Pulmonary artery endothelial cell (primary cell): ENCODE results near the gene NPPC. TPM values are rescaled to one million over a fixed set of nuclear protein-coding genes. Genes with fewer than 3 reads are reported as not detected.
"Not testable (repeated sequence)": the region's sequence is repeated elsewhere in the genome, so short reads cannot be mapped to it uniquely, and the experiment has no call there.

Source experiments
- DNase-seq: peaks from one replicate; pipeline ENCODE4 v3.0.0-alpha.2; 2011; ENCODE audit warnings: low read depth, low spot score
- total RNA-seq: library from RNA; depleted of rRNA; stranded (reverse); fragments of >200 nt; gene quantifications from 2 replicates; pipeline ENCODE4 v1.2.3, GENCODE V29; 2014

The NPPC gene, protein sequence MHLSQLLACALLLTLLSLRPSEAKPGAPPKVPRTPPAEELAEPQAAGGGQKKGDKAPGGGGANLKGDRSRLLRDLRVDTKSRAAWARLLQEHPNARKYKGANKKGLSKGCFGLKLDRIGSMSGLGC
- total RNA-seq, result not detected in 2 replicates

DNA sequence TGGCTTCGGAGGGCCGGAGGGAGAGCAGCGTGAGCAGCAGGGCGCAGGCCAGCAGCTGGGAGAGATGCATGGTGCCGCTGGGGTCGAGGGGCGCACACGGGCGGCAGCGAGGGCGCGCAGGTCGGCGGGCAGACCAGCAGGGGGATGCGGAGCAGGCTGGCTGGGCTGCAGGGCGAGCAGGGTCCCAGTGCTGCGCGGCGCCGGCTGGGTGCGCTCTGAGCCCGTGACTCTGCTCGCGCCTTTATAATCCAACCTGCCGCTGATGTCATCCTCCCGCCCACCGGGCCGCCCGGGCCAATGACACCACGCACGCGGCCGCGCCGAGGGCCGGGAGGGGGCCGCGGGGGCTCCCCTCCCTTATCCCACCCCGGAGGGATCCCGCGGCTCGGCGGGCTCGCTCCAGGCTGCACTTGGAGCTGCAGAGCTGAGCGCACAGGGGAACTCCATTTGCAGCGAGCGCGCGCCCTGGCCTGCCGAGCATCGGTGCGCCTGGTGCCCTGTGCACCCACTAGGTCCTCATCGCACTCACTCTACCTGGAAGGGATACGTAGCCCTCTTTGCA lies at the start of gene NPPC:
Gene NPPC, minus strand, starts transcription at position 217 of the 562 bp plus-strand sequence. Its CDS starts 147 bp downstream, at position 70.
- no peak for DNase-seq

DNA sequence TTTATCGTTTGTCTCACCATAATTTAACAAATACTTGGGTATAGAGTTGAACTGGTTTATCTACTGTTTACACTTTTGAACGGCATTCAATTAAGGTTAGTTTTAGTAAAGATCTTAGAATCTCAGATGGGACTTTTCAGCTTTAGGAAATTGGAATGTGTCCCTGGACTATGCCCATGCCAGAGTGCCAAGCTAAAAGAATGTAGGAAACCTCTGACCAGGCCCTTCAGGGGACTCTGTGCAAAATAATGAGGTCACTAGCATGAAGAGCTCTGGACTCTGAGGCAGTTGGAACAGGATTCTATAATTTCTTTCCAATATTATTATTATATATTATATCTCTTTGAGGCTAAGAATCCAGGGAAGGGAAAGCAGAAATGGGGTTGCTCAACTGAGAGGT lies 48.8 kb upstream of the NPPC start:
- no peak for DNase-seq

DNA sequence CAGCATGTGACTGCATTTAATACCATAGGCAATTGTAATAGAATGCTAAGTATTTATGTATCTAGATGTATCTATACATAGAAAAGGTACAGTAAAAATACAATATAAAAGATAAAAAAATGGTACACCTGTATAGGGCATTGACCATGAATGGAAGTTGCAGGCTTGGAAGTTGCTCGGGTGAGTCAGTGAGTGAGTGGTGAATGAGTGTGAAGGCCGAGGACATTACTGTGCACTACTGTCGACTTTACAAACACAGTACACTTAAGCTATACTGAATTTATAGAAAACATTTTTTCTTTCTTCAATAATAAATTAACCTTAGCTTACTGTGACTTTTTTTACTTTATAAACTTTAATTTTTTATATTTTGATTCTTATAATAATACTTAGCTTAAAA lies 44.3 kb upstream of the NPPC start:
- DNase-seq, result no peak

DNA sequence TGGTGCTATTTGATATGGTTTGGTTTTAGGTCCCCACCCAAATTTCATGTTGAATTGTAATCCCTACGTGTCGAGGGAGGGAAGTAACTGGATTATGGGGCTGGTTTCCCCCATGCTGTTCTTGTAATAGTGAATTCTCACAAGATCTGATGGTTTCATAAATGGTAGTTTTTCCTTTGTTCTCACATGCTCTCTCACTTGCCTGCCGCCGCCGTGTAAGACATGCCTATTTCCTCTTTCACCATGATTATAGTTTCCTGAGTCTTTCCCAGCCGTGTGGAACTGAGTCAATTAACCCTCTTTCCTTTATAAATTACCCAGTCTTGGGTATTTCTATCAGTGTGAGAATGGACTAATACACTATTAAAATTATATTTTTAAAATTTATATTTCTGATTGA lies 42.6 kb upstream of the NPPC start:
- no peak for DNase-seq

DNA sequence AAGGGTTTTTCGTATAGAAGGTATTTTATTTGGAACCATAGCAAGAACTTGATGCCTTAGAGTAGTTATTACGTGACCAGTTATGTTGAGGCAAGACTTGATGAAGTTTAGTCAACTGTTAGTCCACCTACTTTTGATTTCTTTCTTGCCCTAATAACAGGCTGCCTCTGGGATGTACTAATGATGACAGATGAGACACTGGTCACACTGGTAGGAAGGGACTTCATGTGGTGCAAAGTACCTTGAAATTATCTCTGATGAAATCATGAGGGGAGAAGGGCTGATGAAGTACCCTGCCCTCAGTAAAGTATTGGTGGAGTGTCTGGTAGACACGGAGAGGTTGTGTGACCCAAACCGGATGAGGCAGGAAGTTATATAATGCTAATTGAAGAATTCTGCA lies 40.7 kb upstream of the NPPC start:
- DNase-seq, result no peak

DNA sequence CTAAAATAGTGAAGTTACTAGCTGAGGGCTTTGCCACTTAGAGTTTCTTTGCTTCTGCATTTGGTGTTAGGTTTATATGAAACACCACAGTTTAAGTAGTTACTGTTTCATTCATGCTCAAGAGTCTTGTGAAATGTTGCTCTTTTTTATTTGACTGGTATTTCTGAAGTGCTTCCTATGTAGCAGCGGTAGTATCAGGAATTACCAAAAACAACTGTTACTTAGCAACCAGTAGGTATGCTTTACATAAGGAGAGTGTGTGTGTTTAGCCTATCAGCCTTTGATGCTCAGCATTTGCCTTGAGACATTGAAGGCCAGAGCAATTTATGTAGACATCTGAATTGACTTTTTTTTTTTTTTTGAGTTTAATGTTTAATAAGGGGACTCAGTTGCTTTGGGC lies 38.9 kb upstream of the NPPC start:
- DNase-seq, result no peak

DNA sequence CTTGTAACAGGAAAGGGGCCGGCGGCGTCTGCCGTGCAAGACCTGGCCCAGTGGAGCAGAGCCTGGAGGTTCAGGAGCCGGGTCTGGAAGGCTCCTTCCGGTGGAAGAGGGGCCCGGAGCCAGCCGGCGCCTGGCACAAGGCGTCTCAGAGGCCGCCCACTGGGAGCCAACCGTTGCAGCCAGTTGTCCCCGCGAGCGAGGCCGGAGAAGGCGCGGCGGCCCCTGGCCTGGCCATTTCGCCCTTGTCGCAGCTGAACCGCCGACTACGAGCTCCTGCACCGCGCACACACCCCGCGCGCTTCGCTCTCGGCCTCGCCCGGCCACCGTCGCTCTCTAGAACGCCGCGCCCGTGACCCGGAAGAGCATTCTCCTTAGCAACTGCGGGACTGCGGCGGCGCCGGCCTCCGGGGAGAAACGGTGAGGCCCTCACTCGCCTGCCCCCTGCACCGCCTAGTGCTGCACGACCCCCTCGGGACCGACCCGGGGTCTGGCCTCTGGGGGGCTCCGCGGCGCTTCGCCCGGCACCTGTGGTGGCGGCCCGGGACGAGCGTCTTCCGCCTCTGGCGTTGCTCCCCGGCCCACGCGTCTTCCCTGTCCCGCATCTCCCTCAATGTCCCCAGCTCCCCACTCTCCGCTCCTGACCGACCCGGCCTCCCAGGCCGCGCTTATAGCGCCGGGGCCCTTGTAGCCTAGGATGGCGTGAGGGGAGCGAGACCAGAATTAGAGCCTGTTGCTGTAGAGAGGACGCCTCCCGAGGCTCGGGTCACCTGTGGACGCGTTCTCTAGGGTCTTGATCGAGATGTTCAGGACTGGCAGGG lies 35.4 kb upstream of the NPPC start, which contains the start of gene DIS3L2:
Gene DIS3L2, plus strand, starts transcription at position 365 of the 818 bp plus-strand sequence. CDS start 53,215 bp downstream, outside the sequence.
- peak; percentile 30 for DNase-seq

DNA sequence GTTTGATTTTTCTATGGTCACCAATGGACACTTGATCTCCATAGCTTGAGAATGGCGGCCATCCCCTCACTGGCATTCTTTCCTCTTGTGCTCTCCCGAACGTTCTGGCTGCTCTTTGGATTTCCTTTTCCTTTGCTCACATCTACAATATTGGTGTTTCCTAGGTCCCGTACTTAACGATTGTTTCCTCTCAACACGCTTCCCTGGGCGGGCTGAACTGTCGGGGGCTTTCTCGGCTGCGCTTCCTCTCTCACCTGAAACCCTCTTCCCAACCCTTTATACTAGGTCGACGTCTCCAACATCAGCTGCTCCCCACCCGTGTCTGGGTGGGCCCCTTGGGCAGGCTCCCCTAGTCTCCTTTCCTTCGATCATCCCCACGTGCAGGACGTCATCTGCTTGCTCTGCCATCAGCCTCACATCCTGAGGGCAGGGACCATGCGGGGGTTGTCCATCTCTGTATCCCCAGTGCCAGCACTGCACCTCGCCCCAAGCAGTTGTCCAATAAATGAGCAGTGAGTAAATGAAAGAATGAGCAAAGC lies 34.7 kb upstream of the NPPC start:
- DNase-seq, result no peak

DNA sequence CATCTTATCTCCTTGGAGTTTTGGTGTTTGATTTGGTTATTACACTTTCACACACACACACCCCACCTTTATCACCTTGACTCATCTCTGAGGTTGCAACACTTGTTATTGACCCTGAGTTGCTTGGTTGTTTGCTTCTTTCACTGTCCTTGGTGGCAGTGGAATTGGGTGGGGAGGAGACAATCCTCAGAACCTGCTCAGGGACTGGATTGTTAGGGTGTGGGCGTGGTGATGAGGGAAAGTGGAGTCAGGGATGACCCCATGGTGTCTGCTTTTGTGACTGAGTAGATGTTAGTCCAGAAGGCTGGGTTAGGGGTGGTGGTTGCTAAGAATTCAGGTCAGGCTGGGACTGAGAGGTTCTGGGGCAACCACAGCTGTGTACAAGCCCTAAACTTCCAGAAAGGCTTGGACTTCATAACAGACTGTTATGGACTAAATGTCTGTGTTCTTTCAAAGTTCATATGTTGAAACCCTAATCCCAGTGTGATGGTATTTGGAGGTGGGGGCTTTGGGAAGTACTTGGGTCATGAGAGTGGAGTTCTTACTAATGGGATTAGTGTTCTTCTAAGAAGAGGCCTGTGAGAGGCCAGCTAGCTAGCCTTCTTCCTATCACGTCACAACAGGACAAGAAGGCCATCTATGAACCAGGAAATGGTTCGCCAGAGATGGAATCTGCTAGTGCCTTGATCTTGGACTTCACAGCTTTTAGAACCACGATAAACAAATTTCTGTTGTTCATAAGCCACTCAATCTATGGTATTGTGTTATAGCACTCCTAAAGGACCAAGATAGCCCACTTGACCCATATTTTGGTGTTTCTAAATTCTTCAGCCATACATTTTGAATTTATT lies 31.9 kb upstream of the NPPC start:
- DNase-seq, result no peak

DNA sequence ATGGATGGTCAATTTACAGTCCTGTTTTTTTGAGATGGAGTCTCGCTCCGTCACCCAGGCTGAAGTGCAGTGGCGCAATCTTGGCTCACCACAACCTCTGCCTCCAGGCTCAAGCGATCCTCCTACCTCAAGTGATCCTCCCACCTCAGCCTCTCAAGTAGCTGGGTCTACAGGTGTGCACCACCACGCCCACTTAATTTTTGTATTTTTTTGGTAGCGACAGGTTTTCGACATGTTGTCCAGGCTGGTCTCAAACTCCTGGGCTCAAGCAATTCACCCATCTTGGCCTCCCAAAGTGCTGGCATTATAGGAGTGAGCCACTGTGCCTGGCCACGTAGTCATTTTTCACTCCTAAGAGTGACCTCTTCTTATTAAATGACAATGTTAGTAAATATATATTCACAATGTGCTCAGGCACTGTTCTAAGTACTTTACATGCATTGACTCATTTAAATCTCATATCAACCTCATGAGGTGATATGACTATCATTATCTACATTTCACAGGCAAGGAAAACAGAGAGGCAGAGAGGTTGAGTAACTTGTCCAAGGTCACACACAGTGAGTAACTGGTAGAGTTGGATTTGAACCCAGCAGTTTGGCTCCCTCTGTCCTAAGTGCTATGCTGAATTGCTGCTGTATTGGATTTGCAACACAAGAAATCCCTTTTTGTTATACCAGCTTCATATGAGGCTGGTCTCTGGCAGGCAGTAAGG lies 29.7 kb upstream of the NPPC start:
- DNase-seq, result no peak

DNA sequence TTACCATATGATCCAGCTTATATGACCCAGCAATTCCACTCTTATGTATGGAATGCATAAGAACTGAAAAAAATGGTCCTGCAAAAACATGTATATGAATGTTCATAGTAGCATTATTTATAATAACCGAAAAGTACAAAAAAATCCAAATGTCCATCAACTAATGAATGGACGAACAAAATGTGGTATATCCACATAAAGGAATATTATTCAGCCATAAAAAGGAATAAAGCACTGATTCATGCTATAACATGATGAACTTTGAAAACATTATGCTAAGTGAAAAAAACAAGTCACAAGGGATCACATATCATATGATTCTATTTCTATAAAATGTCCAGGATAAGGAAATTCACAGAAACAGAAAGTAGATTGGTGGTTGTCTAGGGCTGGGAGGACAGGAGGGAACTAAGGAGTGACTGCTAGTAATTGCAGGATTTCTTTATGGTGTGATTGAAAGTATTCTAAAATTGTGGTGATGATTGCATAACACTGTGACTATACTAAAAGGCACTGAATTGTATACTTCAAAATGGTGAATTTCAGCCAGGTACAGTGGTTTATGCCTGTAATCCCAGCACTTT lies 25.3 kb upstream of the NPPC start:
- no peak for DNase-seq

DNA sequence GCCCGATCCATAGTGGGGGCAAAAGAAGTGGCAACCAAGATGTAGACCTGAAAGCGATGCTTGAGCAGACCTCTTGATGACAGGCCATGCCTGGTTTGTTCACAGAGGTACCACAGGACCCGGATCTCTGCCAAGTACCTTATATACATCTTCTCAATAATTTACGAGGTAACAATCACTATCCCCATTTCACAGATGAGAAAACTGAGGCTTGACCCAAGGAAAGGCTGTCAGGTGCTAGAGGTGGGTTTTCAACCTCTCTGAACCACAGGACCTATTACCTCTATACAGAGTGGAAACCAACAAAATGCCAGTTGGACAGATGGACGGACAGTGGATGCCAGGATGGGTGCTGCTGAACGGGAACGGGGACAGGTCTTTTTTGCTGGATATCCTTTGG lies 21.5 kb upstream of the NPPC start:
- DNase-seq, result no peak

DNA sequence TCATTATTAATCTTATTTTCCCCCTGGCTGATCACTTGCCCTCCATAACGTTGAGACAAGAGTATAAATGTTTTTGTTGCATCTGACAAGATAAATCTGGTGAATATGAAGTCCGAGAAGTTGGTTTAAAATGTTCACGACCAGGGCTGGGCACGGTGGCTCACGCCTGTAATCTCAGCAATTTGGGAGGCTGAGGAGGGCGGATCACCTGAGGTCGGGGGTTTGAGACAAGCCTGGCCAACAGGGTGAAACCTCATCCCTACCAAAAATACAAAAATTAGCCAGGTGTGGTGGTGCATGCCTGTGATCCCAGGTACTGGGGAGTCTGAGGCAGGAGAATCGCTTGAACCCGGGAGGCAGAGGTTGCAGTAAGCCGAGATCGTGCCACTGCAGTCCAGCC lies 20.9 kb upstream of the NPPC start:
- not testable (repeated sequence) for DNase-seq

DNA sequence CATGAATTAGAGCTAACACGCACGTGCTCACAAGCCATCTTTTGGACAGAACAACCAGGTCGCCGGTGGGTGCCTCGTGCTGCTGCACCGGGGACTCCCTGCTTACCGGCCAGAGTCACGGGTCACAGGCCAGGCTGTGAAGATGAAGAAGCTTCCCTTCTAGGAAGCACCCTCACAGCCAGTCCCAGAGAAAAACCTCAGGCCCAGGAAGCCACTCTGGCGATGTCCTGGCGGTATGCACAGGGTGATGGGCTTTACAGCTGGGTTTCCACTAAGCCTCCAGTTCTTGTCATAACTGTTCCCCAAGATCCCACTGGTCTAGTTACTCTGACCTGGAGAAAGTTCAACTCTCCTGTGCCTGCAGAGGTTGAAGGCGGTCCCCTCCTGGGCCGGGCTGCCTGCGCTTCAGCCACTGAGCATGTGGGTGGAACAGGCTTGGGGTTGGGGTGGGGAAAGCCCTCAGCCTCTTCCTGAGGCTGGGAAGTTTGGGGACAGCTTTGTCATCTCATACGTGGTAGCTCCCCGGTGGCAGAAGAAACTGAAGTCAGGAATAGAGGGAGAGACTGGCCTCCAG lies 20.1 kb upstream of the NPPC start:
- no peak for DNase-seq

DNA sequence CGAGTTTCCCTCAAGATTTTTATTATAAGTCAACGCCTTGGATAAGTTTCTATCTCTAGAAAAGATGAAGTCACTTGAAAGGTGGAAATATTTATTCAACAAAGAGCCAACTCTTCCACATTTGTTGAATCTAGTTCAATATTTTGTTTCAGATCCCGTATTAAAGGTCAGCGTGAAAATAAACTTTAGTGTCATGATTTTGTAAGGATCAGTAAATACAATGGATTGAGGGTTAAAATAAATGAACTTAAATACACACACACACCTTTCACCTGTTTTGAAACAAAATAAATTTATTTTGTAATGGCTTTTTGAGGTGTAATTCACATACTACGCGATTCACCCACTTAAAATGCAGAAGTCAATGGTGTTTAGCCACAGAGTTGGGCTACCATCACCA lies 16.0 kb upstream of the NPPC start:
- no peak for DNase-seq

DNA sequence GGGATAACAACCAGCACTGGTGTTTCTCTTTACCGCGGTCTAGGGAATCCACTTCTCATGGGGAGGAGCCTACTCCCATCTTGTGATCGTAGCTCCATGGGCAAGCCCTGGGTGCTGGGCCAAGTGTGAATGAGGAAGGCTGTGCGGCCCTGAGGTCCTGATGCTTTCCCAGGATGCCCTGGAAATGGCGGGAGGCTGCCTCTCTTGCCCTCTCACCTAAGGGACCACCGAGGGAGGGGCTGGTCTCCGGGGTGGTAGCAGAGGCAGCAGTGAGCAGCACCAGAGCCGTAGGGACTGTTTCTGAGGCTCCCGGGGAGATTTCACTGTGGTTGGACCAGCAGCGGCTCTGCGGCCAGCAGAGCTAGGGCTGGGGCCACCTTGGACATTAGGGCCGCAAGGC lies 15.5 kb upstream of the NPPC start:
- no peak for DNase-seq

DNA sequence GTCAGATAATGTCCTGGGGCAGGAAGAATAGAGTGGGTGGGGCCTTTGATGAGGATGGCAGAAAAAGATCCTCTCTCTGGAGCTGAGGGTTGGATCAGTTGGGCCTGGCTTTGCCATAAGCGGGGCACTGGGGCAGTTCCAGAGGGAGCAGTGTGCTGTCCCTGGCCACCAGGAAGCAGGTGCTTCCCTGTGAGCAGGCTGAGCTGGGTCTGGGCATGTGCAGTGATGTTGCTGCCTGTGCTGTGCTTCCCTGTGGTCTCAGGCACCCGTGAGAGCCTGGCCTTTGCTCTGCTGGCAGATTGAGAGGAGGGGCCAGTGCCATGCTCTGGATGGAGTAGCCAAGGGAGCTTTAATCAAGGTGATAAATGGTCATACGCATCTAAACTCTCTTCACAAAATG lies 14.6 kb upstream of the NPPC start:
- DNase-seq, result peak; percentile 27

DNA sequence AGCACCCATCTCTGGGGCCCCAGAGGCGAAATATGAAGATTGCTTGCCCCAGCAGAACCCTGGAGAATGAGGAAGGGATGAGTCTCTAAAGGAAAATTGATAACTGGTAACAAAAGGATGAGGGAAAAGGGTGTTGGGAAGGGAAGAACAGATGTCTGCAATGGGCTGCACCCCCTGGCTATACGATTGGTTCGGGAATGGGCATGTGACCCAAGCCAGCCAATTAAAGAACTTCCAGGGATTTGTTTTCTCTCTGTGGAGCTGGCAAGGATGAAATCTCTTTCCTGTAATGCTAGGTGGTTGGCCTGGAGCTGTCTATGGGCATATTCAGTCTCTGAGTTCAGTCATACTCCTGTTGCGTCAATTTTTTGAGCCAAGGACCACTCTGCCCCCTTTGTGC lies 12.8 kb upstream of the NPPC start:
- DNase-seq, result no peak

DNA sequence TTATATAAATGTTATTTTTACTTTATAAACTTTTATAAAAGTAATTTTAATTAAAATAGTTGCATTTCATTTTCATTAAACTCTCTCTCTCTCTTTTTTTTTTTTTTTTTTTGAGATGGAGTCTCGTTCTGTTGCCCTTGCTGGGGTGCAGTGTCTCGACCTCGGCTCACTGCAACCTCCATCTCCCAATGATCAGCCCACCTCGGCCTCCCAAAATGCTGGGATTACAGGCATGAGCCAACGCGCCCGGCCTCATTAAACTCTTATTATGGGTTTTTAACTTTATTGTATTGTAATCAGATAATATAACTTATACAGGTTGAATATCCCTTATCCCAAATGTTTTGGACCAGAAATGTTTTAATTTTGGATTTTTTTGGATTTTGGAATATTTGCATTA lies 10.9 kb upstream of the NPPC start:
- no peak for DNase-seq

DNA sequence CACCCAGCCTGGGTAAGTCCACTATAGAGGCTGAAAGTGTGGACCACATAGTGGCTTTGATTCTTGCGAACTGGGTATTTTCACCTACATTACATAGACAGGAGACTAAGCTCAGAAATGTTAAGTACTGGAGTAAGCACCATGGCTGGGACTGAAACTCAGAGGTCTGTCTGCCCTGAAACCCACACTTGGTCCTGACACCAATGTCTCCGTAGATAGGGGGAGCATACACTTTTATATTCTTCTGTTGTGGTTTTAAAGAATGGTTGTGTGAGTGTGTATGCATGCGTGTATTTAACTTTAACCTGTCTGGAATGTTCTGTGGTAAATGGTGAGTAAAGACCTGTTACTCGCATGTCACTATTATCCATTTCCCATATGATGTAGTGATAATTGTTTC lies 10.3 kb upstream of the NPPC start:
- DNase-seq, result no peak
